ENCODE data around the gene ZNF14. TPM values are rescaled to one million over a fixed set of nuclear protein-coding genes. Genes with fewer than 3 reads are reported as not detected.
"Not testable (repeated sequence)": the region's sequence is repeated elsewhere in the genome, so short reads cannot be mapped to it uniquely, and the experiment has no call there.

Gene ZNF14
- total RNA-seq, 4 donors from 2014 or later: 5.0 to 8.5 (median 5.5) TPM

- DNase-seq (ENCODE audit: low spot score) (no peak), ATAC-seq (ENCODE audit: low FRiP score) (no peak)
- no peak for TF ChIP-seq CTCF (IDR thresholded peaks at IDR 0.05)
Observed at GRCh38 chr19:19696386-19696785, 36.5 kb downstream of the ZNF14 start.

DNA sequence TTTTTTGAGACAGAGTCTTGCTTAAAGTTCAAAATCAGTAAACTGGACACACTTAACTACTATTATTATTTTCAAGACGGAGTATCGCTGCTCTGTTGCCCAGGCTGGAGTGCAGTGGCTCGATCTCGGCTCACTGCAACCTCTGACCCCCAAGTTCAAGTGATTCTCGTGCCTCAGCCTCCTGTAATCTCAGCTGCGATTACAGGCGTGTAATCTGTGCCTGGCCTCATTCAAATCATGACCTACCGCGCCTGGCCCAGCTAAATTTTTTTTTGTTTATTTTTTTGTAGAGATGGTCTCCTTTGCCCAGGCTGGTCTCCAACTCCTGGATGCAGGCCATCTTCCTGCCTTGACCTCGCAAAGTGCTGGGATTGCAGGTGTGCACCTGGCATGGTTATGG is 41.2 kb downstream of the ZNF14 start:
- no peak for DNase-seq (ENCODE audit: low spot score)
- TF ChIP-seq CTCF (IDR thresholded peaks at IDR 0.05): no peak
- ATAC-seq (ENCODE audit: low FRiP score): no peak

GRCh38 chr19:19689023-19689422 is 43.9 kb downstream of the ZNF14 start:
- not testable (repeated sequence) for ATAC-seq (ENCODE audit: low FRiP score); DNase-seq (ENCODE audit: low spot score)

DNA sequence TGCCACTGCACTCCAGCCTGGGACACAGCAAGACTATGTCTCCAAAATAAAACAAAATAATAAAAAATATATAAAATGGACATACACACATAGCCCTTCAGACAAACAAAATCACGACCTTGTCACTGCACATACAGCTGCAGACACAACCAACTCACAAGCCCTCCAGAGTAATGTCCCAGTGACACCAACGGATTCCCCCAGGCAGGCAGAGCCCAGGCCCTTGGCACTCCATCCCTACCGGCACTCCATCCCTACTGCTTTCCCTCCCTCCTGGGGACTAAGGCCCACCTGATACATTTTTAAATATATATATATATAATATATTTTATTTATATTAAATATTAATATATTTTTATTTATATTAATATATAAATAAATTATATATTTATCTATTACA is 45.8 kb downstream of the ZNF14 start:
- ATAC-seq (ENCODE audit: low FRiP score) (no peak), DNase-seq (ENCODE audit: low spot score) (no peak)
- no peak for TF ChIP-seq CTCF (IDR thresholded peaks at IDR 0.05)

- TF ChIP-seq CTCF (IDR thresholded peaks at IDR 0.05): no peak
- no peak for DNase-seq (ENCODE audit: low spot score)
- ATAC-seq (ENCODE audit: low FRiP score): no peak
Observed at GRCh38 chr19:19686580-19686979, 46.3 kb downstream of the ZNF14 start.

DNA sequence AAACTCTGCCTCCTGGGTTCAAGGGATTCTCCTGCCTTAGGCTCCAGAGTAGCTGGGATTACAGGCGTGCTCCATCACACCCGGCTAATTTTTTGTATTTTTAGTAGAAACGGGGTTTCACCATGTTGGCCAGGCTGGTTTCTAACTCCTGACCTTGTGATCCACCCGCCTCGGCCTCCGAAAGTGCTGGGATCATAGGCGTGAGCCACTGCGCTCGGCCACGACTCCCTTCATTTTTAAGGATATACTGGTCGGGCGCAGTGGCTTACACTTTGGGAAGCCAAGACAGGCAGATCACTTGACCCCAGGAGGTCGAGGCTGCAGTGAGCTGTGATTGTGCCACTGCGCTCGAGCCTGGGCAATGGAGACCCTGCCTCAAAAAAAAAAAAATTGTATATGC is 46.8 kb downstream of the ZNF14 start:
- not testable (repeated sequence) for DNase-seq (ENCODE audit: low spot score); ATAC-seq (ENCODE audit: low FRiP score)

DNA sequence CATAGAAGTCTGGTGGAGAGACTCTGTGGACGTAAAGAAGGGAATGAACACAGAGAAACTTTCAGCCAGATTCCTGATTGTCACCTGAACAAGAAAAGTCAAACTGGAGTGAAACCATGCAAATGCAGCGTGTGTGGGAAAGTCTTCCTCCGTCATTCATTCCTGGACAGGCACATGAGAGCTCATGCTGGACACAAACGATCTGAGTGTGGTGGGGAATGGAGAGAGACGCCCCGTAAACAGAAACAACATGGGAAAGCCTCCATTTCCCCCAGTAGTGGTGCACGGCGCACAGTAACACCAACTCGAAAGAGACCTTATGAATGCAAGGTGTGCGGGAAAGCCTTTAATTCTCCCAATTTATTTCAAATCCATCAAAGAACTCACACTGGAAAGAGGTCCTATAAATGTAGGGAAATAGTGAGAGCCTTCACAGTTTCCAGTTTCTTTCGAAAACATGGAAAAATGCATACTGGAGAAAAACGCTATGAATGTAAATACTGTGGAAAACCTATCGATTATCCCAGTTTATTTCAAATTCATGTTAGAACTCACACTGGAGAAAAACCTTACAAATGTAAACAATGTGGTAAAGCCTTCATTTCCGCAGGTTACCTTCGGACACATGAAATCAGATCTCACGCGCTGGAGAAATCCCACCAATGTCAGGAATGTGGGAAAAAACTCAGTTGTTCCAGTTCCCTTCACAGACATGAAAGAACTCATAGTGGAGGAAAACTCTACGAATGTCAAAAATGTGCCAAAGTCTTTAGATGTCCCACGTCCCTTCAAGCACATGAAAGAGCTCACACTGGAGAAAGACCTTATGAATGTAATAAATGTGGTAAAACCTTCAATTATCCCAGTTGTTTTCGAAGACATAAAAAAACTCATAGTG is 53.5 kb downstream of the ZNF14 start:
- no peak for ATAC-seq (ENCODE audit: low FRiP score)
- TF ChIP-seq CTCF (IDR thresholded peaks at IDR 0.05): no peak
- no peak for DNase-seq (ENCODE audit: low spot score)

DNA sequence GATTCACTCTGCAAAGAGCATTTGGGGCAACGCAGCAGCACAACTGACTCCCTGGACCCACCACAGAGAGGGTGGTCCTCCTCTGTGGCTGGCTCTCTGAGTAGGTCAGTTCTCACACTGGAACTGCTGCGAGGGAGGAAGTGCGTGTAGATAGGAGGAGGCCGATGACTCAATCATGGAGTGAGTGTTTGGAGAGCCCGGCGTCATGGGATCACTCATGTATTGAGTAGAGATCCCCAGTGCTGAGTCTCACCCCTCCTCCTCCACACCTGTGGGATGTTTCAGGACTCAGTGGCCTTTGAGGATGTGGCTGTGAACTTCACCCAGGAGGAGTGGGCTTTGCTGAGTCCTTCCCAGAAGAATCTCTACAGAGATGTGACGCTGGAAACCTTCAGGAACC is 55.3 kb downstream of the ZNF14 start:
- no peak for DNase-seq (ENCODE audit: low spot score)
- TF ChIP-seq CTCF (IDR thresholded peaks at IDR 0.05): no peak
- ATAC-seq (ENCODE audit: low FRiP score): no peak

Data from omental fat pad (tissue), 4 donors.